SU-DHL-6 (cell line): ENCODE results near the gene RAVER1.

Source experiments
- H2AFZ ChIP-seq: fragments of 200-600 bp; sonication (generic); 2 replicates; pipeline ENCODE4 v1.6.1; 2014; ENCODE audit warnings: low read depth, mild to moderate bottlenecking, moderate library complexity, mixed read lengths, antibody characterized with exemption, low read length; ENCODE audit not compliant: severe bottlenecking
- H3F3A ChIP-seq: fragments of 200-600 bp; shearing (Covaris generic); 2 replicates; pipeline ENCODE4 v1.6.0; 2016; ENCODE audit warnings: antibody characterized with exemption, mild to moderate bottlenecking; ENCODE audit not compliant: insufficient read depth
- H3K27ac ChIP-seq: fragments of 200-600 bp; sonication (generic); 2 replicates; pipeline ENCODE4 v1.5.1; 2016; ENCODE audit warnings: low read depth, mild to moderate bottlenecking, low read length, moderate library complexity, mixed read lengths
- H3K27me3 ChIP-seq: fragments of 200-600 bp; sonication (generic), shearing (Covaris generic); 2 replicates; pipeline ENCODE4 v1.6.0; 2014; ENCODE audit warnings: mild to moderate bottlenecking, low read length
- H3K36me3 ChIP-seq: fragments of 200-600 bp; sonication (generic); 2 replicates; pipeline ENCODE4 v1.6.1; 2014; ENCODE audit warnings: mild to moderate bottlenecking, low read length, mixed read lengths
- H3K4me2 ChIP-seq: fragments of 300-600, 200-600 bp; shearing (Covaris generic), sonication (generic); 2 replicates; pipeline ENCODE4 v1.6.0; 2014; ENCODE audit warnings: low read length, low read depth, mild to moderate bottlenecking; ENCODE audit not compliant: poor library complexity, severe bottlenecking
- H3K4me3 ChIP-seq: fragments of 200-600 bp; sonication (generic); 2 replicates; pipeline ENCODE4 v1.5.1; 2014; ENCODE audit warnings: antibody characterized with exemption, low read length, mild to moderate bottlenecking, mixed read lengths; ENCODE audit not compliant: insufficient read depth, poor library complexity, severe bottlenecking
- H3K79me2 ChIP-seq: fragments of 200-600 bp; sonication (generic); 2 replicates; pipeline ENCODE4 v1.6.1; 2014; ENCODE audit warnings: mild to moderate bottlenecking, low read length, moderate library complexity; ENCODE audit not compliant: insufficient read depth
- H3K9ac ChIP-seq: fragments of 200-600 bp; sonication (generic); 2 replicates; pipeline ENCODE4 v1.7.0; 2014; ENCODE audit warnings: mild to moderate bottlenecking, low read length
- H3K9me2 ChIP-seq: fragments of 200-600 bp; sonication (generic); replicated peaks from 2 replicates; pipeline ENCODE4 v1.6.1; 2014; ENCODE audit warnings: low read length; ENCODE audit not compliant: insufficient read depth
- H3K9me3 ChIP-seq: fragments of 200-600 bp; sonication (generic); 2 replicates; pipeline ENCODE4 v1.6.1; 2014; ENCODE audit warnings: low read length, mixed read lengths; ENCODE audit not compliant: insufficient read depth
- H4K20me1 ChIP-seq: fragments of 200-600 bp; sonication (generic); 2 replicates; pipeline ENCODE4 v1.6.1; 2014; ENCODE audit warnings: low read depth, mild to moderate bottlenecking, antibody characterized with exemption, low read length, moderate library complexity, mixed read lengths
- CTCF ChIP-seq: fragments of 200-600 bp; sonication (generic); IDR thresholded peaks from one replicate; pipeline ENCODE4 v1.5.1; 2017; ENCODE audit warnings: antibody characterized with exemption, mild to moderate bottlenecking, low read length, moderate library complexity; ENCODE audit not compliant: insufficient read depth, poor library complexity, severe bottlenecking
- EZH2phosphoT487 ChIP-seq: fragments of 200-600 bp; sonication (generic), shearing (Covaris generic); conservative IDR thresholded peaks from 2 replicates; pipeline ENCODE4 v1.6.1; 2018; ENCODE audit warnings: mild to moderate bottlenecking, antibody characterized with exemption, low read length, moderate library complexity, mixed read lengths

RAVER1 gene

GRCh38 chr19:10309423-10309822 is 23.9 kb downstream of the RAVER1 start, which contains the start of gene ZGLP1:
Gene ZGLP1, minus strand, starts transcription at chr19:10309815.
- H3K4me3 ChIP-seq = no peak within 1 kb of the TSS
- H2AFZ ChIP-seq = no peak within 1 kb of the TSS
- no peaks in the 10 kb centered on the region for H3F3A ChIP-seq
- no peaks in the 10 kb centered on the region for H3K79me2 ChIP-seq
- H4K20me1 ChIP-seq = no peaks in the 10 kb centered on the region
- H3K27ac ChIP-seq = no peak within 1 kb of the TSS
- no peak within 1 kb of the TSS for H3K4me2 ChIP-seq
- H3K27me3 ChIP-seq = no peaks in the 10 kb centered on the region
- H3K9ac ChIP-seq = no peak within 1 kb of the TSS
- TF ChIP-seq CTCF (no peak), EZH2phosphoT487 (no peak)
- no peaks in the 10 kb centered on the region for H3K9me3 ChIP-seq
- H3K36me3 ChIP-seq = no peaks in the 10 kb centered on the region
- no peaks in the 10 kb centered on the region for H3K9me2 ChIP-seq

GRCh38 chr19:10306327-10306726 is 27.0 kb downstream of the RAVER1 start:
- TF ChIP-seq EZH2phosphoT487 = no peak
- no peak for TF ChIP-seq CTCF
- Histone ChIP-seq H3K9ac (no peak overlapping the region), H3K9me3 (no peaks in the 10 kb centered on the region)

GRCh38 chr19:10305139-10305806 is 28.1 kb downstream of the RAVER1 start:
- Histone ChIP-seq H3K9me2 (no peaks in the 10 kb centered on the region), H4K20me1 (no peaks in the 10 kb centered on the region), H3K4me3 (no peak overlapping the region), H3F3A (no peaks in the 10 kb centered on the region), H3K9me3 (no peaks in the 10 kb centered on the region), H3K79me2 (no peaks in the 10 kb centered on the region), H2AFZ (no peak overlapping the region), H3K36me3 (no peaks in the 10 kb centered on the region), H3K27me3 (no peaks in the 10 kb centered on the region), H3K27ac (no peak overlapping the region), H3K9ac (no peak overlapping the region), H3K4me2 (no peak overlapping the region)
- no peak for TF ChIP-seq EZH2phosphoT487
- TF ChIP-seq CTCF = no peak

More at GRCh38 chr19:10306327-10306726, 27.0 kb downstream of the RAVER1 start:
- Histone ChIP-seq H3K4me2 (no peak overlapping the region), H3K9me2 (no peaks in the 10 kb centered on the region), H3F3A (no peaks in the 10 kb centered on the region), H3K79me2 (no peaks in the 10 kb centered on the region), H3K36me3 (no peaks in the 10 kb centered on the region), H2AFZ (no peak overlapping the region), H3K27ac (no peak overlapping the region), H4K20me1 (no peaks in the 10 kb centered on the region), H3K27me3 (no peaks in the 10 kb centered on the region), H3K4me3 (no peak overlapping the region)
